SU-DHL-6 (cell line): ENCODE data around the gene TTC8.

ENCODE experiments used
- H2AFZ ChIP-seq: fragments of 200-600 bp; sonication (generic); 2 replicates; pipeline ENCODE4 v1.6.1; 2014; ENCODE audit warnings: low read depth, mild to moderate bottlenecking, moderate library complexity, mixed read lengths, antibody characterized with exemption, low read length; ENCODE audit not compliant: severe bottlenecking
- H3F3A ChIP-seq: fragments of 200-600 bp; shearing (Covaris generic); 2 replicates; pipeline ENCODE4 v1.6.0; 2016; ENCODE audit warnings: antibody characterized with exemption, mild to moderate bottlenecking; ENCODE audit not compliant: insufficient read depth
- H3K27ac ChIP-seq: fragments of 200-600 bp; sonication (generic); 2 replicates; pipeline ENCODE4 v1.5.1; 2016; ENCODE audit warnings: low read depth, mild to moderate bottlenecking, low read length, moderate library complexity, mixed read lengths
- H3K27me3 ChIP-seq: fragments of 200-600 bp; sonication (generic), shearing (Covaris generic); 2 replicates; pipeline ENCODE4 v1.6.0; 2014; ENCODE audit warnings: mild to moderate bottlenecking, low read length
- H3K36me3 ChIP-seq: fragments of 200-600 bp; sonication (generic); 2 replicates; pipeline ENCODE4 v1.6.1; 2014; ENCODE audit warnings: mild to moderate bottlenecking, low read length, mixed read lengths
- H3K4me2 ChIP-seq: fragments of 300-600, 200-600 bp; shearing (Covaris generic), sonication (generic); 2 replicates; pipeline ENCODE4 v1.6.0; 2014; ENCODE audit warnings: low read length, low read depth, mild to moderate bottlenecking; ENCODE audit not compliant: poor library complexity, severe bottlenecking
- H3K4me3 ChIP-seq: fragments of 200-600 bp; sonication (generic); 2 replicates; pipeline ENCODE4 v1.5.1; 2014; ENCODE audit warnings: antibody characterized with exemption, low read length, mild to moderate bottlenecking, mixed read lengths; ENCODE audit not compliant: insufficient read depth, poor library complexity, severe bottlenecking
- H3K79me2 ChIP-seq: fragments of 200-600 bp; sonication (generic); 2 replicates; pipeline ENCODE4 v1.6.1; 2014; ENCODE audit warnings: mild to moderate bottlenecking, low read length, moderate library complexity; ENCODE audit not compliant: insufficient read depth
- H3K9ac ChIP-seq: fragments of 200-600 bp; sonication (generic); 2 replicates; pipeline ENCODE4 v1.7.0; 2014; ENCODE audit warnings: mild to moderate bottlenecking, low read length
- H3K9me2 ChIP-seq: fragments of 200-600 bp; sonication (generic); replicated peaks from 2 replicates; pipeline ENCODE4 v1.6.1; 2014; ENCODE audit warnings: low read length; ENCODE audit not compliant: insufficient read depth
- H3K9me3 ChIP-seq: fragments of 200-600 bp; sonication (generic); 2 replicates; pipeline ENCODE4 v1.6.1; 2014; ENCODE audit warnings: low read length, mixed read lengths; ENCODE audit not compliant: insufficient read depth
- H4K20me1 ChIP-seq: fragments of 200-600 bp; sonication (generic); 2 replicates; pipeline ENCODE4 v1.6.1; 2014; ENCODE audit warnings: low read depth, mild to moderate bottlenecking, antibody characterized with exemption, low read length, moderate library complexity, mixed read lengths
- EZH2phosphoT487 ChIP-seq: fragments of 200-600 bp; sonication (generic), shearing (Covaris generic); conservative IDR thresholded peaks from 2 replicates; pipeline ENCODE4 v1.6.1; 2018; ENCODE audit warnings: mild to moderate bottlenecking, antibody characterized with exemption, low read length, moderate library complexity, mixed read lengths
- TF ChIP-seq, protein P1 (sequence below): fragments of 200-600 bp; sonication (generic); IDR thresholded peaks from one replicate; pipeline ENCODE4 v1.5.1; 2017; ENCODE audit warnings: antibody characterized with exemption, mild to moderate bottlenecking, low read length, moderate library complexity; ENCODE audit not compliant: insufficient read depth, poor library complexity, severe bottlenecking

The TTC8 gene

GRCh38 chr14:88919502-88919901 is 95.1 kb downstream of the TTC8 start:
- Histone ChIP-seq H2AFZ (no peak overlapping the region), H3K4me2 (no peak overlapping the region), H3K9me3 (no peaks in the 10 kb centered on the region), H3K4me3 (no peak overlapping the region), H3F3A (no peaks in the 10 kb centered on the region), H3K27ac (no peak overlapping the region), H4K20me1 (no peaks in the 10 kb centered on the region), H3K9me2 (no peaks in the 10 kb centered on the region), H3K9ac (no peak overlapping the region), H3K79me2 (no peaks in the 10 kb centered on the region), H3K36me3 (no peaks in the 10 kb centered on the region), H3K27me3 (no peaks in the 10 kb centered on the region)
- no peak for TF ChIP-seq EZH2phosphoT487
- TF ChIP-seq, protein P1, sequence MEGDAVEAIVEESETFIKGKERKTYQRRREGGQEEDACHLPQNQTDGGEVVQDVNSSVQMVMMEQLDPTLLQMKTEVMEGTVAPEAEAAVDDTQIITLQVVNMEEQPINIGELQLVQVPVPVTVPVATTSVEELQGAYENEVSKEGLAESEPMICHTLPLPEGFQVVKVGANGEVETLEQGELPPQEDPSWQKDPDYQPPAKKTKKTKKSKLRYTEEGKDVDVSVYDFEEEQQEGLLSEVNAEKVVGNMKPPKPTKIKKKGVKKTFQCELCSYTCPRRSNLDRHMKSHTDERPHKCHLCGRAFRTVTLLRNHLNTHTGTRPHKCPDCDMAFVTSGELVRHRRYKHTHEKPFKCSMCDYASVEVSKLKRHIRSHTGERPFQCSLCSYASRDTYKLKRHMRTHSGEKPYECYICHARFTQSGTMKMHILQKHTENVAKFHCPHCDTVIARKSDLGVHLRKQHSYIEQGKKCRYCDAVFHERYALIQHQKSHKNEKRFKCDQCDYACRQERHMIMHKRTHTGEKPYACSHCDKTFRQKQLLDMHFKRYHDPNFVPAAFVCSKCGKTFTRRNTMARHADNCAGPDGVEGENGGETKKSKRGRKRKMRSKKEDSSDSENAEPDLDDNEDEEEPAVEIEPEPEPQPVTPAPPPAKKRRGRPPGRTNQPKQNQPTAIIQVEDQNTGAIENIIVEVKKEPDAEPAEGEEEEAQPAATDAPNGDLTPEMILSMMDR, result no peak
